IMR-90 (cell line): Measurements from ENCODE around the gene MAPKAPK2.
"Not testable (repeated sequence)": the region's sequence is repeated elsewhere in the genome, so short reads cannot be mapped to it uniquely, and the experiment has no call there.

Experiments
- FOS ChIP-seq: fragments of 150-350 bp; IDR thresholded peaks from 2 replicates; pipeline ENCODE4 v1.6.1; 2016; ENCODE audit warnings: low read depth, low read length
- POLR2A ChIP-seq: IDR thresholded peaks from 2 replicates; pipeline ENCODE4 v1.6.1; 2012; ENCODE audit warnings: mild to moderate bottlenecking, low read depth, low read length
- RCOR1 ChIP-seq: IDR thresholded peaks from 2 replicates; pipeline ENCODE4 v1.6.1; 2012; ENCODE audit warnings: mild to moderate bottlenecking, low read length, improper control_type of control experiment; ENCODE audit not compliant: insufficient replicate concordance
- TF ChIP-seq, protein P1 (sequence below): conservative IDR thresholded peaks from 2 replicates; pipeline ENCODE4 v1.5.1; 2012; ENCODE audit warnings: mild to moderate bottlenecking, low read depth, low read length, improper control_type of control experiment
- TF ChIP-seq, protein P2 (sequence below): fragments of 150-350 bp; IDR thresholded peaks from 2 replicates; pipeline ENCODE4 v1.6.1; 2017; ENCODE audit warnings: mild to moderate bottlenecking, antibody characterized with exemption, low read length, low read depth

GRCh38 chr1:206762741-206763364, 78.1 kb downstream of the MAPKAPK2 start:
- TF ChIP-seq POLR2A, RCOR1, FOS: not testable (repeated sequence)
- TF ChIP-seq, protein P1, sequence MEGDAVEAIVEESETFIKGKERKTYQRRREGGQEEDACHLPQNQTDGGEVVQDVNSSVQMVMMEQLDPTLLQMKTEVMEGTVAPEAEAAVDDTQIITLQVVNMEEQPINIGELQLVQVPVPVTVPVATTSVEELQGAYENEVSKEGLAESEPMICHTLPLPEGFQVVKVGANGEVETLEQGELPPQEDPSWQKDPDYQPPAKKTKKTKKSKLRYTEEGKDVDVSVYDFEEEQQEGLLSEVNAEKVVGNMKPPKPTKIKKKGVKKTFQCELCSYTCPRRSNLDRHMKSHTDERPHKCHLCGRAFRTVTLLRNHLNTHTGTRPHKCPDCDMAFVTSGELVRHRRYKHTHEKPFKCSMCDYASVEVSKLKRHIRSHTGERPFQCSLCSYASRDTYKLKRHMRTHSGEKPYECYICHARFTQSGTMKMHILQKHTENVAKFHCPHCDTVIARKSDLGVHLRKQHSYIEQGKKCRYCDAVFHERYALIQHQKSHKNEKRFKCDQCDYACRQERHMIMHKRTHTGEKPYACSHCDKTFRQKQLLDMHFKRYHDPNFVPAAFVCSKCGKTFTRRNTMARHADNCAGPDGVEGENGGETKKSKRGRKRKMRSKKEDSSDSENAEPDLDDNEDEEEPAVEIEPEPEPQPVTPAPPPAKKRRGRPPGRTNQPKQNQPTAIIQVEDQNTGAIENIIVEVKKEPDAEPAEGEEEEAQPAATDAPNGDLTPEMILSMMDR, result not testable (repeated sequence)
- TF ChIP-seq, protein P2, sequence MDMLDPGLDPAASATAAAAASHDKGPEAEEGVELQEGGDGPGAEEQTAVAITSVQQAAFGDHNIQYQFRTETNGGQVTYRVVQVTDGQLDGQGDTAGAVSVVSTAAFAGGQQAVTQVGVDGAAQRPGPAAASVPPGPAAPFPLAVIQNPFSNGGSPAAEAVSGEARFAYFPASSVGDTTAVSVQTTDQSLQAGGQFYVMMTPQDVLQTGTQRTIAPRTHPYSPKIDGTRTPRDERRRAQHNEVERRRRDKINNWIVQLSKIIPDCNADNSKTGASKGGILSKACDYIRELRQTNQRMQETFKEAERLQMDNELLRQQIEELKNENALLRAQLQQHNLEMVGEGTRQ, result not testable (repeated sequence)
